Occipital lobe (tissue), 2 donors: ENCODE measurements around the gene OPRD1. TPM values are rescaled to one million over a fixed set of nuclear protein-coding genes. Genes with fewer than 3 reads are reported as not detected.
"Not testable (repeated sequence)": the region's sequence is repeated elsewhere in the genome, so short reads cannot be mapped to it uniquely, and the experiment has no call there.

Experiments
- DNase-seq: peaks from one replicate; lab custom pipeline; 2025; lab: John Stamatoyannopoulos, UW
- total RNA-seq: library from RNA; depleted of rRNA; stranded (reverse); fragments of >200 nt; gene quantifications from one replicate; pipeline ENCODE4 v1.2.3, GENCODE V29; 2014

The OPRD1 gene
- 0.31 TPM for total RNA-seq

- no peak for DNase-seq
These were observed at the start of gene OPRD1 for GRCh38 chr1:28811766-28812668. OPRD1 (plus strand) TSS chr1:28812170; CDS start chr1:28812384, 214 bp downstream.

GRCh38 chr1:28766532-28767183, 45.3 kb upstream of the OPRD1 start:
- no peak for DNase-seq

- DNase-seq: no peak
These were observed 41.3 kb upstream of the OPRD1 start for GRCh38 chr1:28770601-28771165.

GRCh38 chr1:28771921-28772320, 40.0 kb upstream of the OPRD1 start:
- not testable (repeated sequence) for DNase-seq

- no peak for DNase-seq
These were observed 38.9 kb upstream of the OPRD1 start for GRCh38 chr1:28773105-28773504.

- peak; percentile 33 for DNase-seq
These were observed 36.6 kb upstream of the OPRD1 start for GRCh38 chr1:28775121-28775942.

- DNase-seq: no peak
These were observed 35.6 kb upstream of the OPRD1 start for GRCh38 chr1:28776341-28776740.

GRCh38 chr1:28778021-28778420, 33.9 kb upstream of the OPRD1 start:
- DNase-seq: no peak

GRCh38 chr1:28779751-28780408, 32.1 kb upstream of the OPRD1 start:
- no peak for DNase-seq

GRCh38 chr1:28781305-28781704, 30.7 kb upstream of the OPRD1 start:
- DNase-seq: no peak

GRCh38 chr1:28782011-28782410, 30.0 kb upstream of the OPRD1 start:
- no peak for DNase-seq

- DNase-seq: no peak
These were observed 28.6 kb upstream of the OPRD1 start for GRCh38 chr1:28783363-28783762.

GRCh38 chr1:28789412-28789811, 22.6 kb upstream of the OPRD1 start:
- no peak for DNase-seq

GRCh38 chr1:28789816-28790215, 22.2 kb upstream of the OPRD1 start:
- DNase-seq: no peak

GRCh38 chr1:28790377-28791035, 21.5 kb upstream of the OPRD1 start:
- no peak for DNase-seq

- DNase-seq: not testable (repeated sequence)
These were observed 20.0 kb upstream of the OPRD1 start for GRCh38 chr1:28791929-28792328.

- DNase-seq: no peak
These were observed 19.3 kb upstream of the OPRD1 start for GRCh38 chr1:28792644-28793121.

GRCh38 chr1:28794582-28794981, 17.4 kb upstream of the OPRD1 start:
- DNase-seq: not testable (repeated sequence)

- no peak for DNase-seq
These were observed 15.4 kb upstream of the OPRD1 start for GRCh38 chr1:28796352-28797211.
